OCI-M2 (cell line): ENCODE results near the gene MYPN.
"Not testable (repeated sequence)": the region's sequence is repeated elsewhere in the genome, so short reads cannot be mapped to it uniquely, and the experiment has no call there.

ENCODE experiments used
- DNase-seq: peaks from one replicate; lab custom pipeline; 2025; ENCODE audit not compliant: unreplicated experiment; lab: John Stamatoyannopoulos, UW

MYPN gene

DNA sequence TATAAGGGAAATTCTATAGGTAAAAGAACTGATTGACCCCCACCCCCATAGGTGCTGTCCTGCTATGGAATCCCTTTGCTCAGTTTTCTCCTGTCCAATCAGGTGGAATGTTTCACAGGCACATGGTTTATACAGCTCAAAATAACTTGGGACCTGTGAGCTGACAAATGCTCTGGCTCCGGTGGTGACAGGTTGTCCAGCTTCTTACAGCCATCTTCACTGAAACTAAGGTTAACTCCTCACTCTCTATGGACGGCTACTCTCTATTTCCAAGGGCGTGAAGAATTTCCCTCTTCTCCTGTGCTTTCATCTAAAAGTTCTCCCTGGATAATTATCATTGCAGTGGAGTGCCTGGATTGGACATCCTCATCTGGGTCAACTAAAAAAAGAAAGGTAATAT lies at the start of gene MYPN:
TSS of gene MYPN (plus strand) at position 158 of the 400 bp plus-strand sequence. CDS start 11,951 bp downstream, outside the sequence.
- no peak for DNase-seq

GRCh38 chr10:68067029-68067428 lies 42.3 kb upstream of the MYPN start:
- DNase-seq: no peak

DNA sequence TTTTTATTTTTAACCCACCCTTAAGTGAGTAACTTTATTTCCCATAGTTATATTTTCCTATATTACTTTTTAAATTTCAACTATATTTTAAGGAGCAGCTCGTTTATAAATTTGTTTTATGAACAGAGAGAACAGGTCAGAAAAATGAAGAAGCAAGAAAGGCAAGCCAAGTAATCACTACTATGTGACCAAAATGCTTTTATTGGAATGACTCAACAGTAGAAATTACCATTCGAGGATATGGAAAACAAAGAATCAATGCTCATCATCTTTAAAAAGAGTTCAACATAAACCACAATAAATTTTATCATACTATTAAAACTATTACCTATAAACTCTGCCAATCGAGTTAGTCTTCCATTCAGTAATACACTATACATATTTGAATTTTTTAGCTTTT lies 41.8 kb upstream of the MYPN start:
- DNase-seq: no peak

DNA sequence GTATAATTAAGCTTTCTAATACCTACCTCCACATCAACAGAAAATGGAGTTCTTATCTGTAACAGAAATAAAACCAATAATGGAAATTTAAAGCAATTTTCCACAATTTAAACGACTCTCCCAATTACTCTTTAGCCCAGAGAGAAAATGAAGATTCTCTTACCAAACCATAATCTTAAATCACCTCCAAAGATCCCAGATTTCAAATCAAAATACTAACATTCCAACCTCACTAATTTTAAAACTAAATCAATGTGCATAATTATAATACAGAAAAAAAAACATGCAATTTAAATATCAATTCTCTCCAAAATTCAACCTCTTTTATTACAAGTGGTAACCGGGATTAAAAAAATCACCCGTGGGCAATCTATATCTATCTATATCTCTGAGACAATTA lies 35.7 kb upstream of the MYPN start:
- no peak for DNase-seq

DNA sequence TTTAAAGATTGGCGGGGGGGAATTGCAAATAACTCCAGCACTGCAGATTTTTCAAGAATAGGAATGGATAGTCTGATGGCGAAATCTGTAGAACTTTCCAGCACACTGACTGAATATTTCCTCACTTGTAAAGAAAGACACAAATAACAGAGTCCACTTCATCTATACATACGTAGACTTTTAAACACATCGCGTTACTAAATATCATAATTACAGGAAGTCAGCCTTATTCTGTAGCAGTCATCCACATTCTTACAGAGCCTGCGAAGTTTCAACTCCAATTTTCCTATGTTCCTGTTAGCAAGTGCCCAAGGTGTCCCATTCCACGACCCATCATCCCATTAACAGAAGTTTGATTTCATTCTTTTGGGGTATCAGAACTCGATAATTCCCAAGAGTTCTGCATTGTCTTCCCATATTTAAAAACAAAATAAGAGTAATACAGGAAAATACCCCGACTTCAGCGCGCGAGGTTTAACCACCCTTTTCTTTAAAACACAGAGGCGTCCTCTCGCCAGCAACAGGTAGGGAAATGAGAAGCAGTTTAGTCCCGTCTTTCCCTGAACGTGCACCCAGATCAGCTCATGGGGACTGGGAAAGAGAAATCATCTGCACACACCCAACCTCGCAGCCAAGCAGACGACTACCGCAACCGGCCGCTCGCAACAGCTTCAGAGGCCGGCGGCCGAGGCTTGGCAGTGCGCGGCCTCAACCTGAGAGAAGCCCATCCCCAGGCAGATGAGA lies 35.1 kb upstream of the MYPN start:
- DNase-seq: no peak

DNA sequence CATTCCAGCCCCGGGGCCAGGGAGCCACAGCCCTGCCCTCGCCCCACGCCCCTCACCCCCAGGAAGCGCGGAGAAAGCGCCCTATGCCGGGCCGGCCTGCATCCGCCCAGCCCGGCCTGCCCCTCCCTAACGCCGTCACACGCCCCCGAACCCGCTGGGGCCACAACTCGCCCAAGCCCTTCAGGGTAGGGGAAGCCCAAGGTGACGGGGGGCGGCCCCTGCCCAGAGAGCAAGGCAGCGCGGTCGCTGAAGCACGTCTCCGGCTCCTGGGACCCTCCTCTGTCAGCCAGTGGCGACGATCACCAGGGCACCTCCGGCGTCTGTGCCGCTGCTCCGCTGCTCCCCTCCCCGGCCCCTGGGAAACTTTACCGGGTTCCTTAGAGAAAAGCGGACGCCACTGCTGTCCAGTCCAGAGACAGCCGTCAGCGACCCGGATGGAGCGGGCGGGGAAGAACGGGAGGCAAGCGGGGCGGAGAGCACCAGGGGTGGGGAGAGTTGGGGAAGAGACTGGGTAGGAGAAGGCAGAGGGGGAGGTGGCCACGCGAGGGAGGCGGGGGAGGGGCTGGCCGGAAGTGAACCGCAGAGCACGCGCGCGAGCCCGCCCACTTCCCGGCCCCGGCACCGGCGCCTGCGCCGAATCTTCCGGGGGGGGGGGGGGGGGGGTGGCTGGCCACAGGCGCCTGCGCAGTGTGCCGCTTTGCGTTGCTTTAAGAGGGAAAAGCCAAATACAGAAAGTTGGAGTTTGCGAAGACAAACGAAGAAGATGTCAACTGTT lies 34.3 kb upstream of the MYPN start, which contains the start of gene HERC4:
TSS of gene HERC4 (minus strand) at position 509 of the 775 bp plus-strand sequence. CDS start 2,175 bp downstream, outside the sequence.
- DNase-seq: peak; percentile 39

GRCh38 chr10:68075550-68076004 lies 33.7 kb upstream of the MYPN start:
- no peak for DNase-seq

DNA sequence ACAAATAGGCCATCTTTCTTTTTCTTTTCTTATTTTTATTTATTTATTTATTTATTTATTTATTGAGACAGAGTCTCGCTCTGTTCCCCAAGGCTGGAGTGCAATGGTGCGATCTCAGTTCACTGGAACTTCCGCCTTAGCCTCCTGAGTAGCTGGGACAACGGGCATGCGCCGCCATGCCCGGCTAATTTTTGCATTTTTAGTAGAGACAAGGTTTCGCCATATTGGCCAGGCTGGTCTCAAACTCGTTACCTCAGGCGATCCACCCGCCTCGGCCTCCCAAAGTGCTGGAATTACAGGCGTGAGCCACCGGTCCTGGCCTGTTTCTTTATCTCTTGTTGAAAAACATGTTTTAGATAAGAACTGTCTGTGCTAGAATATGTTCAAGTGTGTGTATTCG lies 33.2 kb upstream of the MYPN start:
- not testable (repeated sequence) for DNase-seq

DNA sequence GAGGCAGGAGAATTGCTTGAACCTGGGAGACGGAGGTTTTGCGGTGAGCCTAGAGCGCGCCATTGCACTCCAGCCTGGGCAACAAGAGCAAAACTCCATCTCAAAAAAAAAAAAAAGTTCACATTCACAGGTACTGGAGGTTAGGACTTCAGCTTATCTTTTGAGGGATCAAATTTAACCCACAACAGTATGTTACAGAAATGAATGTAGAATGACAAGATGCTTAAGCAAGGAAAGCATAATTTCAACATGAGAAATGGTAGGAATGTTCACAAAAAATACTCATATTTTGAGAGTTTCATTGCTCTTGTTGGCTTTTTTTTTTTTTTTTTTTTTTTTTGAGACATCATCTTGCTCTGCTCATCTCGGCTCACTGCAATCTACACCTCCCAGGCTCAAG lies 32.3 kb upstream of the MYPN start:
- no peak for DNase-seq

GRCh38 chr10:68079434-68079833 lies 29.9 kb upstream of the MYPN start:
- DNase-seq: no peak

GRCh38 chr10:68080853-68081431 lies 28.3 kb upstream of the MYPN start:
- no peak for DNase-seq

GRCh38 chr10:68081916-68082315 lies 27.4 kb upstream of the MYPN start:
- DNase-seq: no peak

- no peak for DNase-seq
Observed at GRCh38 chr10:68082872-68083271, 26.4 kb upstream of the MYPN start.

GRCh38 chr10:68083953-68084352 lies 25.3 kb upstream of the MYPN start:
- no peak for DNase-seq

DNA sequence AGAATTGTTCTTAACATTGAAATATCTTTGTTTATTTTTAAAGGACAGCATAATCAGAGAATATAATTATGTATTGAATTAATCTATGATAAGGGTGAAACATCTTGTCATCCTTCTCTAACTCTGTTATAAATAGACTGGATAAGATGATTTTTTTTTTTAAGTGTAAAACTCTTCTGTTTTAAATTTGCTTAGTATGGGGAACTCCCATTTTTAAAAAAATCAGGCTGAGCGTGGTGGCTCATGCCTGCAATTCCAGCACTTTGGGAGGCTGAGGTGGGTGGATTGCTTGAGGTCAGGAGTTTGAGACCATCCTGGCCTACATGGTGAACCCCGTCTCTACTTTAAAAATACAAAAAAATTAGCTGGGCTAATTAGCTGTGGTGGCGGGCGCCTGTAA lies 24.8 kb upstream of the MYPN start:
- no peak for DNase-seq

- DNase-seq: no peak
Observed at GRCh38 chr10:68086011-68086410, 23.3 kb upstream of the MYPN start.

DNA sequence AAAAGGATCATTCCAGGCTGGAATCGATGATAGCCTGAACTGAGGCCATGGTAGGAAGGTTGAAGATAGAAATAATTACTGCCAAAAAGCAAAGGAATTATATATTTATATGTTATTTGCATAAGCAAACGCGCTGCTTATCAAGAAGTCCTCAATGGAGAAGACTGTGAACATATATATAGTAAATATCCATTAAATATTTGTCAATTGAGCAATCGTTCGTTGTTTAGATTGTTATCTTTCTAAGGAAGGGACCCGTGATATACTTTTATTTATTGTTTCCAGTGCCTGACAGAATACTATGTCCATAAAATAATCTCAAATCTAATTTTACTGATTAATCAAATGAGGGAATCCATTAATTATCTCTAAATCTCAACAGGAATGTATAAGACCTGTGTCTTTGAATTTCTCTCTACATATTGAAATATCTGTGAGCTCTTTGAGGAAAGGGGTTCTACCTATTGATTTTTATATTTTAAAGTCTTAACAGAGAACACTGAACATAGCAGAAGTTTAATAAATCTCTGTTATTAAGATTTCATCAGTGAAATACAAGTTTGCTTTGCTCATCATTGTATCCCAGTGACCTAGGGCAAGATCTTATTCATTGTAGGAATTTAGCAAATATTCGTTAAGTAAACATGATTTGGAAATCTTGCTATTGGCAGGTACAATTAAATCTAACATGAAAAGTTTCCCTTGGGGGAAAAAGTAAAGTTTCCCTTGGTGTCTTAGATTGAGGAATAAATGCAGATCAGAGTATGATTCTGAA lies 22.2 kb upstream of the MYPN start:
- DNase-seq: no peak

GRCh38 chr10:68087685-68088401 lies 21.4 kb upstream of the MYPN start:
- no peak for DNase-seq

- no peak for DNase-seq
Observed at GRCh38 chr10:68088740-68089139, 20.5 kb upstream of the MYPN start.

- DNase-seq: no peak
Observed at GRCh38 chr10:68090586-68090985, 18.7 kb upstream of the MYPN start.
